GM18907 (cell line): ENCODE measurements around the gene TET2.

Experiments
- ATAC-seq: cut with Tn5 transposase; IDR thresholded peaks from one replicate; pipeline ENCODE4 v1.9.1; 2021; ENCODE audit warnings: mild to moderate bottlenecking, moderate library complexity; ENCODE audit not compliant: unreplicated experiment

Gene TET2

GRCh38 chr4:105146276-105147015 is at the start of gene TET2:
TSS of gene TET2 (plus strand) at chr4:105146876. CDS start at chr4:105233943, 87,067 bp downstream.
- peak; percentile 85 for ATAC-seq

- no peak for ATAC-seq
Observed at GRCh38 chr4:105102016-105102415, 44.7 kb upstream of the TET2 start.

DNA sequence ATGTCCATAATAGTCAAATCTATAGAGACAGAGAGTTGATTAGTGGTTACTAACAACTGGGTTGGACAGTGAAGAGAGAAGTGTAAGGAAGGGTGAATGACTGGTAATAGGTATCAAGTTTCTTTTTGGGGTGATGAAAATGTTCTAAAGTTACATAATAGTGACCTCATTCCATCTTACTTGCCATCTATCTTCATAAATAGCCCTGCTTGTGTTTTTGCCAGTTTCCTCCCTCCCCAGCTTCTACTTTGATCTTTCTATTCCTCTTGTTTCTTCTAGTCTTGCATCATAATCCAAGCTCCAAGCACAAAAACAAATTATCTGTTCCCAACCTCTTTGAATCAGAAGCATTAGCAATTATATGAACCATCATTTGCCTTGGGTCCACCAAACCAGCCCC is 40.2 kb upstream of the TET2 start:
- ATAC-seq = no peak

DNA sequence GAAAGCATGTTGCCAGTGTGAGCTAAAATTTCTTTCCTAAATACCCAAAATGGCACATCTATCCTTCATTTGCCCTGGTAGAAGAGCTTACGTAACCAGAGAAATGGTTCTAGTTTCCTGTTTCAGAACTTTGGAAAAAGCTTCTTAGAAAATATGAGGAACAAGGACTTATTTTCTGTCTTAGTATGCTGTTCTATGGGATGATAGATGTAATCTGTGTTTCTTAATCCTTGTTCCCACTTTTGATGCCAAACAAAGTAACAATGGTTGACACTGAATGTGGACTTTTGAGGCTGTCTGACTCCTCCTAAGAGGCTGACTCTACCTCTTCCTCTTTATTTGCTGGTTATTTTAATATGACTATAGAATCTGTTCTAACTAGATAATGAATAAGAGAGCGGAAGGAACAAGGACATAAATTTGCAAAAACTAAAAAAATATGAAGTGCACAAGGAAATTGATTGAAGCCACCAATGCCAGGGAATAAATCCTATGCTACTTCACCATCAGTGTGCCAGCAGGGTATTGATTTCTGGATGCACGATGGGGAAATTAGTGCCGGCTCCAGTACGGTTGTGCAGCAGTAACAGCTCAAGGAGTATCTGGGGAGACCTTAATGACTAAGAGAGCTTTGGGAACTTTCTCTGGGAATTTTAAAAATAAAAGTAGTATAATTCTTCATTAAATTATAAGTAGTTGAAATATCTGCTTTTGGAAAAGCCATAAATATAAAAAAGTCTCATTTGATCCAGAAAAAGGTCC is 39.4 kb upstream of the TET2 start:
- ATAC-seq = no peak

DNA sequence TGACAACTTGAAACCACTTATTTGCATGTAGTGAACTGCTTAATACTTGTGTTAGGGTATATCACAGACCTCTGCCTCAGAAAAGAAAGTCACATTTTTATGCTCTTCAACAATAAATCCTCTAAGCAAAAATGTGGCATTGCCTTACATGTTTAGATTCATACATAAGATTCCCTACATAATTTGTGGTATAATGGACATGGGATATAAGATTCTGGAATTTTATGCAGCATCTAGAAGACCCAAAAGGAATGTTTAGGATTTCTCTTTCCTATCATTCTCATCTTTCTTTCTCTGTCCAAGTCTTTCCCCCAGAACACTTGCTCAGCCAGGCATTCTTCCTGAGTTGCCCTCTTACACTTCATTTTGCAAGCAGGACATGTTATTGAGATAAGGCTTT is 37.7 kb upstream of the TET2 start:
- no peak for ATAC-seq

- no peak for ATAC-seq
Observed at GRCh38 chr4:105112274-105112673, 34.4 kb upstream of the TET2 start.

GRCh38 chr4:105113800-105114199 is 32.9 kb upstream of the TET2 start:
- ATAC-seq = peak; percentile 63

GRCh38 chr4:105116616-105117319 is 29.9 kb upstream of the TET2 start:
- no peak for ATAC-seq

- no peak for ATAC-seq
Observed at GRCh38 chr4:105119356-105119755, 27.3 kb upstream of the TET2 start.

DNA sequence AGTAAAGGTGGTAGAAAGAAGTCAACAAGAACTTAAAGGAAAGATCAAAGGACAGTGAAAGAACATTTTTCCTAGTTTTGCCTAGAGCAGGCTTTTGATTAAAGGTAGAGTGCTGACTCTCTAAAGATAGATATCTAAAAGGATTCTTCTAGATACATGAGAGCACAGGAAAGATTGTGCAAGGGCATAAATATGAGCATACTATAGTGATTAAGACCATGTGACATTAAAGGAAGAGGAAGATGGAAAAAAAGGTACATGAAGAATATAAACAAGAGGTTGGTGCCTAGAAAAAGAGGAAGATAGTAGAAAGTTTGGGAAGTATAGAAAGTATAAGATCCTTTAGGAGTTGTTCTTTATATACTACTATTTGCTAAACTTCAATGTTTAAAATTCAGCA is 26.1 kb upstream of the TET2 start:
- ATAC-seq = no peak

- ATAC-seq = no peak
Observed at GRCh38 chr4:105122350-105122749, 24.3 kb upstream of the TET2 start.

DNA sequence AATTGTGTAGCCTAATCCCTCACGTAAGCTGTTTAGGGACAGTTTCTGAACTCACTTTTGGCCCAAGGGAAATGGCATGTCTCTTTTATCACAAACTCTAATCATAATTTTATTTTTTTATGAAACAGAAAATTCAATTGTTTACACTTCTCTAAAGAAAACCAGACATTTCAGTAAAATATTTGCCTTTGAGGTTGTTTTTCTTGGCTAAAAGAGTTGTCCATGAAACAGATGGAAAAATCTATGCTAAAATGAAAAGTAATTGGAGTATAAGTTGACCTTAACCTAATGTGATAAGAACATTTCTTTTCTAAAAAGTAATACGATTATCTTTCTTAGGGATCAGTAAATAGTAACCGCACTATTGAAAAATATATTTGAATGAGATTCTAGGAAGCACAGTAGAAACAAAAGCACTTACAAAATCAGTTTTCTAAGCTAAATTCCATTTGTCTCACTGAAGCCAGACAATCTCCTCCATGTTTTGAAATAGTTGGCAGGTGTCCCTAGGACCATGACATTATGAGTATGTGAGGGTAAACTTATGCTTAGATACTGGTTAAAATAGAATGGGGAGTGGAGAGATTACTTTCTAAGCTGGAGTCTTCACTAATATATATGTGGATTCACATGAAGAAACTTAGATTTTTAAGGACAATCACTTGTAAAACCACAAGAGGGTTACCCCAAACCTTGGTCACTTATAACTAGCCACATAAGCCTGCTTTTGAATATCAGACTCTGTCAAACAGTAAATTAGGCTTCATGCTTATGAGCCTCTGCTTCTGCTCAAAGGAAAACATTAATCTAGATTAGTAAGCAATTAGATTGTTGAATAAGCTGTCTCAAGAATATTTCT is 20.1 kb upstream of the TET2 start:
- ATAC-seq = peak; percentile 52

- ATAC-seq = peak; percentile 45
Observed at GRCh38 chr4:105127170-105127445, 19.6 kb upstream of the TET2 start.

GRCh38 chr4:105128208-105128607 is 18.5 kb upstream of the TET2 start:
- ATAC-seq = no peak

- no peak for ATAC-seq
Observed at GRCh38 chr4:105129286-105130040, 17.2 kb upstream of the TET2 start.

GRCh38 chr4:105130945-105131344 is 15.7 kb upstream of the TET2 start:
- no peak for ATAC-seq

GRCh38 chr4:105133976-105134375 is 12.7 kb upstream of the TET2 start:
- ATAC-seq = no peak

DNA sequence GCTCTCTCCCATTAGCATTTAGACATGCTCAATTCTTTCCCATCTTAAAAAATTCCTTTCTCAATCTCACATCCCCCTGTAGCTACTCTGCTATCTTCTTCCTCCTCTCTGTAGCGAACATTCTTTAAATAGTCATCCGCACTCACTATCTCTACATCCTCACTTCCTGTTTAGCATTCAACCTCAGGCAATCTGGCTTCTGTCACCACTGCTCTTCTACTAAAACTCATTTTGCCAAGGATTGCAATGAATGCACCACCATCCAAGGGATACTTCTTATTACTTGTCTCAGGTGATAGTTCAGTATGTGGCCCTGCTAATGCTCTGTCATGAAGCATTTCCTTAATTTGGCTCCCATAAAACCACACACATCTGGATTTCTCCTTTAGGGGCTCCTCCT is 10.9 kb upstream of the TET2 start:
- no peak for ATAC-seq

DNA sequence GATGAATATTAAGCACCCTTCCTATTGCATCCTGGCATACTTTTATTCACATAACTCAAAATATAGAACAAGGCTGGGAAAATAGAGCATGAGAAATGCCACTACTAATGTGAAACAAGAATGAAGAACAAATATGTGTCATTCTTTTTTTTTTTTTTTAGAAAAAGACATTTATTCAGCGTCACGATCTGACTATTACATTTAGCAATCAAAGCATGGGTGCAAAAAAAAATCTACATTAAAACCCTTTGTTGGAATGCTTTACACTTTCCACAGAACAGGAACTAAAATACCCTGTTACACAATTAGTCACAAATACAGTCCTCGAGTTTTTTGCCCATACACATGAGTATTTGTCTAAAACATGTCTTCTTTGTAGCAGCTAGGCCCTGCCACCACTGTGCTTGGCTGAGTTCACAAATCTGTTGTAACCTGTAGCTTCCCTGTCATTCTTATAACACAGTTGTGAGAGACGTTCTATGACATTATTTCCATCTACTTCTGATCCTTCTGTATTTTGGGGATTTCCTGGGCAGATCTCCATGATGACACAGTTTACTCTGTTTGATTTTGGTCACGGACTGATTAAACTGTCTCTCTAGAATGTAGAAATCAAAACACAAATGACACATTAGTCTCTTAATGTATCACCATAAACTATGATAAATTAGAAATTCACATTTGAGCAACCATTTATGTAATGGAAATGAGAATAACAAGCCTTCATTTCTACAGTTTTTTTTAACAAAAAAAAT is 9.4 kb upstream of the TET2 start:
- ATAC-seq = no peak

- no peak for ATAC-seq
Observed at GRCh38 chr4:105139646-105140045, 7.0 kb upstream of the TET2 start.
